Ecto neural progenitor cell (in vitro differentiated cells): ENCODE results near the gene PRRC2B.
"Not testable (repeated sequence)": the region's sequence is repeated elsewhere in the genome, so short reads cannot be mapped to it uniquely, and the experiment has no call there.

Experiments used
- DNase-seq: peaks from one replicate; pipeline ENCODE4 v3.0.0-alpha.2; 2018; ENCODE audit warnings: low spot score

Gene PRRC2B

GRCh38 chr9:131393622-131394463 is at the start of gene PRRC2B:
Gene PRRC2B, plus strand, starts transcription at chr9:131394086. Its CDS starts 36,059 bp downstream, at chr9:131430145.
- peak; percentile 95 for DNase-seq

GRCh38 chr9:131344931-131345535 is 48.9 kb upstream of the PRRC2B start:
- not testable (repeated sequence) for DNase-seq

GRCh38 chr9:131346559-131346958 is 47.3 kb upstream of the PRRC2B start:
- DNase-seq, result no peak

GRCh38 chr9:131347376-131348020 is 46.4 kb upstream of the PRRC2B start:
- DNase-seq, result no peak

- no peak for DNase-seq
Observed at GRCh38 chr9:131348631-131349521, 45.0 kb upstream of the PRRC2B start.

GRCh38 chr9:131349522-131349880 is 44.4 kb upstream of the PRRC2B start:
- no peak for DNase-seq

- peak; percentile 89 for DNase-seq
Observed at GRCh38 chr9:131349881-131350563, 43.9 kb upstream of the PRRC2B start.

GRCh38 chr9:131356479-131356878 is 37.4 kb upstream of the PRRC2B start:
- not testable (repeated sequence) for DNase-seq

GRCh38 chr9:131358556-131358955 is 35.3 kb upstream of the PRRC2B start:
- no peak for DNase-seq

GRCh38 chr9:131361202-131361833 is 32.6 kb upstream of the PRRC2B start:
- no peak for DNase-seq

- DNase-seq, result no peak
Observed at GRCh38 chr9:131365546-131365945, 28.3 kb upstream of the PRRC2B start.

- no peak for DNase-seq
Observed at GRCh38 chr9:131366761-131367401, 27.0 kb upstream of the PRRC2B start.

- no peak for DNase-seq
Observed at GRCh38 chr9:131367450-131367849, 26.4 kb upstream of the PRRC2B start.

GRCh38 chr9:131370638-131371037 is 23.2 kb upstream of the PRRC2B start:
- DNase-seq, result no peak

GRCh38 chr9:131372599-131372973 is 21.3 kb upstream of the PRRC2B start:
- not testable (repeated sequence) for DNase-seq

GRCh38 chr9:131374638-131375037 is 19.2 kb upstream of the PRRC2B start:
- not testable (repeated sequence) for DNase-seq

GRCh38 chr9:131379056-131379455 is 14.8 kb upstream of the PRRC2B start:
- no peak for DNase-seq

- peak; percentile 76 for DNase-seq
Observed at GRCh38 chr9:131382850-131383729, 10.8 kb upstream of the PRRC2B start.

- no peak for DNase-seq
Observed at GRCh38 chr9:131385296-131385695, 8.6 kb upstream of the PRRC2B start.
